MG63 (cell line): ENCODE data around the gene TTC28. TPM values are rescaled to one million over a fixed set of nuclear protein-coding genes. Genes with fewer than 3 reads are reported as not detected.

Experiments
- DNase-seq: peaks from one replicate; pipeline ENCODE4 v3.0.0-alpha.2; 2020
- H3K27me3 ChIP-seq: fragments of 250-450 bp; sonication (Bioruptor Pico); 2 replicates; pipeline ENCODE4 v1.5.1; 2020; ENCODE audit warnings: mild to moderate bottlenecking, moderate library complexity
- H3K36me3 ChIP-seq: fragments of 250-450 bp; sonication (Bioruptor Pico); 2 replicates; pipeline ENCODE4 v1.5.1; 2020; ENCODE audit warnings: mild to moderate bottlenecking, moderate library complexity
- H3K4me3 ChIP-seq: fragments of 250-450 bp; sonication (Bioruptor Pico); 2 replicates; pipeline ENCODE4 v1.5.1; 2020; ENCODE audit warnings: mild to moderate bottlenecking, moderate library complexity
- H3K9me3 ChIP-seq: fragments of 250-450 bp; sonication (Bioruptor Pico); 2 replicates; pipeline ENCODE4 v1.5.1; 2020; ENCODE audit warnings: mild to moderate bottlenecking, moderate library complexity
- total RNA-seq: library from RNA; depleted of rRNA; stranded (reverse); fragments of >200 nt; shearing (Covaris generic); gene quantifications from 2 replicates; pipeline ENCODE4 v1.2.3, GENCODE V29; 2014; ENCODE audit warnings: low replicate concordance

Gene TTC28
- total RNA-seq, 1 experiment from 2014 or later, result 3.1 TPM

DNA sequence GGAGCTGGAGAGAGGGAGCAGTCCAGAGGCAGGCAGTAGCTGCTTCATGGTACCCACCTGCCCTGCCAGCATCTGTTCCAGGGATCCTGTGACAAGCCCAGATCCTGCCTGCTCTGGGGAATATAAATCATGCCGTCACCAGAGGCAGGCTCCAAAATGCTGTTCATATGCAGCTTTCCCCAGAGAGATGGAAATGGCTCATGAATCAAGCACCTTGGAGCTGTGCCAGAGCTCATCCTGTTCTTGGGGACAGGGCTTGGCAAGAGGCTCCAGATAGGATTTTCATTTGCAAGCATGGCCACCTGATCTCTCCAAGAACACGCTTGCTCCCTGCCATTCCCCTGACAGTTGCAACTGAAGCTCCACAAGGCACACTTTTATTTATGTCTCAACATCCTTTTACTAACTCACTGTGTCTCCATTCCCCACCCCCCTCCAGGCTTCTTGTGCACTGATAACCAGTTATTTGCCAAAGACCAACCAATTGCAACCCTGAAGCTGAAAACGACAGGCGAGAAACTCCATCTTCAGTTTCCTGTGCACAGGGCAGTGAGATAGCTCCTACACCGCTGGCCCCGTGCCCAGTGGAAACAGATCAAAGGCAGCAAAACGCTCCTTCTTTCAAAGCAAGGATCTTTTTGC is 644.8 kb downstream of the TTC28 start:
- peak; percentile 29 for DNase-seq
- Histone ChIP-seq H3K36me3 (no peaks in the 10 kb centered on the region), H3K4me3 (no peak overlapping the region), H3K9me3 (no peaks in the 10 kb centered on the region), H3K27me3 (no peaks in the 10 kb centered on the region)

DNA sequence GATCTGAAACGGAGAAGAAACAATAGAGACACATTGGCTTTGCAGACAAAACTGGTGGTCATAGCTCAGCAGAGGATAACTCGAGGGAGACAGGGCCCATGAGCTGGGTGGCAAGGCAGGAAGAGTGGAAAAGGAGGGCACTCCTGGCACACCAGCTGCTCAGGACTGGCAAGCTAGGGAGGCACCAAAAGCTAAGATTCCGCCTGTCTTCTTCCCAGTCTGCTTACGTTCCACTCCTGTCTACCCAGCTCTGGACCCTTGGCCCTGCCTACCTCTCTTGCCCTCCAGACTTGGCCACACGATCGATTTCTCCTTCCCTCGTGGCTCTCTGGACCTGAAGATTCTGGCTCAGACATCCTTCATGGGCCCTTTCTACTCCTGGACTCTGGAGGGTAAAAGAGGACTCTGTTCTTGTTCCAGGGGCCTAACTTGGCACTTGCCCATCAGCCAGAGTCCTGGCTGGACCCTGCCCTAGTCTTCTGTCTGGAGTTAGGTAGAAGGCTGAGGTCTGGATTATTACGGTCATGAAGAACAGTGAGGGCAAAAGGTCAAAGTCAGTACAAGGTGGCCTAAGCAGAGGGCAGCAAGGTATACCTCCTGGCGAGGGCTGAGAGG is 645.4 kb downstream of the TTC28 start:
- Histone ChIP-seq H3K27me3 (no peaks in the 10 kb centered on the region), H3K36me3 (no peaks in the 10 kb centered on the region), H3K9me3 (no peaks in the 10 kb centered on the region), H3K4me3 (no peak overlapping the region)
- no peak for DNase-seq

DNA sequence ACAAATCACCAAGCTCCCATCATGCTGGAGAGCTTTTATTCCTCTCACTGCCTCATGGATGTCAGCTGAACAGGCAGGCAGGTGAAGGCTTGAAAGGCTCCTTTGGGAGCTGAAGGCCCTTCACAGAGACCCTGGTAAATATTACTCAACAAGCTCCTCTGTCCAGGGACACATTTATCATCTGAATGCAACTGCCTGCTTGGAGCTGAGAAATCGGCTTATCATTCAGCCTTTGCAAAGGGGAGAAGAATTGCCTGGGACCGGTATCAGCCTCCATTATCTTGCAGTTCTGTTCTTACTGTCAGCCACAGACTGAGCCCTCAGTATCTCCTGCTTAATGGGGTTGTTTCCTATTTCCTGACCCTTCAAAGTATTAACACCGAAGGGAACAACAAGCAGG is 646.8 kb downstream of the TTC28 start:
- H3K36me3 ChIP-seq, result no peaks in the 10 kb centered on the region
- no peaks in the 10 kb centered on the region for H3K9me3 ChIP-seq
- no peak overlapping the region for H3K4me3 ChIP-seq
- no peak for DNase-seq
- no peaks in the 10 kb centered on the region for H3K27me3 ChIP-seq

DNA sequence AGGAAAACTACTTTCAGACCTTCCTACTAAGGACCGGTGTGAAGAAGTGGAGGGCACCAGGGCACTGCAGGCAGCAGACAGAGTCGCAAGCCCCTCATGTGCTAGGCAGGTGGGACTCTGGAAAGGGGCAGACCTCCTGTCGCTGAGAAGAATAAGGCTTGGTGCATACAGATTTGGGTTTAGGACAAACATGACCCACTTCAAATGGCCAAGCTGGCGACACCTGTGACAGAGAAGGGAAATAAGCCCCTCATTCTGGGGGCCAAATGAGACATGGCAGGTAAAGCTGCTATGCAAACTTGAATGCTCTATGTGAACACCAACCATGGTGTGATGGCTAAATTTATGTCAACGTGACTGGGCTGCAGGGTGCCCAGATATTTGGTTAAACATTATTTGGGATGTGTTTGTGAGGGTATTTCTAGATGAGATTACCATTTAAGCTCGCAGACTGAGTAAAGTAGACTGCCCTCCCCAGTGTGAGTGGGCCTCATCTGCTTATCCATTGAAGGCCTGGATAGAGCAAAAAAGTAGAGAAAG is 648.2 kb downstream of the TTC28 start:
- H3K4me3 ChIP-seq, result no peak overlapping the region
- H3K27me3 ChIP-seq, result no peaks in the 10 kb centered on the region
- DNase-seq, result no peak
- H3K36me3 ChIP-seq, result no peaks in the 10 kb centered on the region
- no peaks in the 10 kb centered on the region for H3K9me3 ChIP-seq

DNA sequence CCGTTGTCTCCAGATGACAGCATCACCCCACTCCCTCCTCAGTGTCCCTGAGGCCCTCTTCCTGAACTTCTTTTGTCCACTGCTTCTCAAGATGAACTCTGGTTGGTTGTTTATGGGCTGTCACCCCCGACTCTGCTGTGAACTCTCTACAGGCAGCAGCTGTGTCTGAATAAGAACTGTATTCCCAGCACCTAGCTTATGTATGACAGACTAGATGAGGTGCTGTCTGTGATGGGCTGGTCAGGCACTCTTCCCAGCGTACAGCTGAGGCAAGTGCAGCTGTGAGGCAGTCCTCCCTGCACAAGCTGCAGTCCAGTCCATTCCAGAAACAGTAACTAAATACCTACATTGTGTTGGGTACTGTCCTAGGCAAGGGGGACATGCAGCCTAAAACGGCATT is 649.2 kb downstream of the TTC28 start:
- Histone ChIP-seq H3K9me3 (no peaks in the 10 kb centered on the region), H3K27me3 (no peaks in the 10 kb centered on the region), H3K36me3 (no peaks in the 10 kb centered on the region), H3K4me3 (no peak overlapping the region)
- no peak for DNase-seq

DNA sequence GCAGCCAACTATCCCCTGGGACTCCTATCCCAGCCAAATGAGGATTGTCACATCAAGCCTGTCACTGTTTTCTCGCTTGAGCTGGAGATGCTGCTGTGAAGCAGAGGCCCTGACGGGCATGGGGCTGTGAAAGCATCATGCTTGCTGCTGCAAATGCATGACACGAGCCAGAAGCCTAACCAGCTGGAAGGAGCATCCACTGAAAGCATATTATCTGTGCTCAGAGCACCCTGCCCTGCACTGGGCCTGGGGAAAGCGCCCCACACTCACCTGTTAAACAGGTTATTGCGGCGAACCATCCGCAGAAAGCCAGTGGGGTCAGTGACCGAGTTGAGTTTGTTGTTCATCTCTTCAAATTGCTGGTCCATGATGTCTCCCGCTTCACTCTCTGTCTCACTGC is 649.7 kb downstream of the TTC28 start:
- Histone ChIP-seq H3K9me3 (no peaks in the 10 kb centered on the region), H3K36me3 (no peaks in the 10 kb centered on the region), H3K4me3 (no peak overlapping the region), H3K27me3 (no peaks in the 10 kb centered on the region)
- no peak for DNase-seq

DNA sequence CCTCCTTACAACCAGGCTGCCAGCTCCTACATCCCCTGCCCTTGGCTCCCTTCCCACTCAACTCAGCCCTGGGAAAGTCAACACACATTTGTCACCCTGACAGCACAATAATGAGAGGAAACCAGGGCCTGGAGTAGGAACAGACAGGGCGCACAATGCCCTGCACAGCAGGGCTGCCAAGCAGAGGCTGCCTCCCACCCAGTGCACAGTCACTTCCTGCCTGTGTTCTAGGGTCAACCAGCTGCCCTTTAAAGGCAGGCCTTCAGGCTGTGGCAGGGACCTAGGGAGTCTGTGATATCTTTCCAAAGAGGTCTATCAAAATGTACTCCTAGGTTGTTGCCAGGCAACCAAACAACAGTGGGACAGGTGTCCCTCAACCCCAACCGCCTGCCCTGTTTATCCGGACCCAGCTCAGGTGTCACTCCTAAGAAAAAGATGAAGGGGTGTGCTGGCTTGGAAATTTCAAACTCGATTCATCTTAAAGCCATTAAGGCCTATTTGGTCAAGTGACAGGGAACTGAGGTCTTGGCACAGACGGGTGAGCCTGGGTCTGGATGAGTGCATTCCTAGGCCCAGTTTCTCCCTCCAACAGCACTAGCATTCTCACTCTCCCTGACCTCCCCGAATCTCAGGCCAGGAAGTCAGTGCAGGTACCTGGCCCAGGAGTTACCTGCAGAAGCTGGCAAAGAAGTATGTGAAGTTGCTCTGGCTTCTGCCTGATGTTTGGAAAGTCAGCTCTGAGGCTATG is 650.3 kb downstream of the TTC28 start:
- no peaks in the 10 kb centered on the region for H3K36me3 ChIP-seq
- no peaks in the 10 kb centered on the region for H3K27me3 ChIP-seq
- no peaks in the 10 kb centered on the region for H3K9me3 ChIP-seq
- DNase-seq, result peak; percentile 59
- H3K4me3 ChIP-seq, result no peak overlapping the region

DNA sequence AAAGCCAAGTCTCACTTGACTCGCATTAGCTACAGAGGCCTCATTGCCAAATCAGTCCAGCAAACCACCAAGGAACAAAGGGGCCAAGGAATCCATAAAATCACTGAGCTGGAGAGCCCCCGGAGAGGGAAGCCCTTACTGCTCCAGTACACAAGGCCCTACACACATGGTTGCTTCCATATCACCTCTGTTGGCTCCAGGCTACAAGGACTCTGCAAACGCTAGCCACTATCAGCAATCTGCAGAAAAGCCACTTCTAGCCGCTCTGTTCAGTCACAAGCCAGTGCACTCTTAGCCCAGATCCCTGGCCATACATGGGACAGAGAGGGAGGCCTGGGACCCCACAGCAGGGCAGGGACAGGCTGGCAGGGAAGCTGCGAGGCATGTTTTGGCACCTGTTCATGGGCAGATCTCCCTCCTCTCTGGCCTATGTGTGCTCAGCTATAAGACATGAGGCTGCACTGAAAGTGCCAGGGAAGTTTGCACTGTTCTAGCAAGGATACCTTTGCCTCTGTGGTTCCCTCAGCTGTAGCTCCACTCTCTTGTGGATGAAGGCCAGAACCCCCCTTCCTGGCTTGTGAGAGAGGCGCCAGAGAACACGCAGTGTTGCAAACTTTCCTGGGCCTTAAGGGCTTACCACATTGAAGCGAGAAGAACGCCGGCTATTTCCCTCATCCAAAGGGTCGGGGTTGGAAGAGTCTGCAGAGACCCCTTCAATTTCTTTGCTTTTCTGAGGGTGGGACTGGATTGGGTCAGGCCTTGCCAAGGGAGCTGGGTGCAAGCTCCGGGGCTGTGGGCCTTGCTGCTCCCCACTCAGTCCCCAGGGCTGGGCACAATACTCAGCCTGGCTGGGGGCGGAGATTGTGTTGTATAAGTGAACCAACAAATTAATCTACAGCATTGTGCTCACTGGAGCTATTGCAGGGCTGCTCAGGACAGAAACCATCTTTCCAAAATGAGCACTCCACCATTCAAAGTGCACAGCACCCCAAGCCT is 651.9 kb downstream of the TTC28 start:
- Histone ChIP-seq H3K36me3 (no peaks in the 10 kb centered on the region), H3K9me3 (no peaks in the 10 kb centered on the region), H3K4me3 (no peak overlapping the region), H3K27me3 (no peaks in the 10 kb centered on the region)
- no peak for DNase-seq

DNA sequence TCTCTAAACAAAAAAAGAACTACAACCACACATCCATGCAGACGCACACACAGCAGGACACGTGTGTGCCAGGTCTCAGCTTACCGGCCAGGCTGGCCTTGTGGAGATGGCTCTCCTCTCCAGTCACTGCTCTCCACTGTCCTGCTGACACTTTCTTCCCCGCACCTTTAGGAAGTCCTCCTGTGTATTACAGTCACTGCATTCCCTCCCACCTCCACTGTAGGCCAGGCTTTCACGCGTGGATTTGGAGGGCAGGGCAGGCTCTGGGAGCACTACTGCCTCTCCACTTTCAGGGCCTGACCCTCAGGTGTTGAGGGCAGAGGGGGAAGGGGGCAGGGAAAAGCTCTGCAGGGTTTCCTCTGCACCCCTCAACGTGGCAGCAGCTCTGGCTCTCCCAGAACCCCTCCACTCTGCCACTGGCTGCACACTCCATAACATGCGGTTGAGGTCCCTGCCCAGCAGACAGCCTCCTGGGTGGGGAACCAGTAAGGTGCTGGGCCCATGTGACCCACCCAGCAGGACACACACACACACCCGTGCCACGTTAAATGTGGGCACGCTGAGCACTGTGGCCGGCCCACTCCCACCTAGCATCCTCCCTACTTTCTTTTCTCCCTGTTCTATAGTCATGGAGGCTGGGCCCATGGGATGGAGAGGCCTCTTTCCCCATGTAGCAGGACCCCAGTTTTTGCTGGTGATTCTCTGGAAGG is 653.6 kb downstream of the TTC28 start:
- H3K27me3 ChIP-seq, result no peaks in the 10 kb centered on the region
- DNase-seq, result no peak
- H3K36me3 ChIP-seq, result no peaks in the 10 kb centered on the region
- no peak overlapping the region for H3K4me3 ChIP-seq
- H3K9me3 ChIP-seq, result no peaks in the 10 kb centered on the region

DNA sequence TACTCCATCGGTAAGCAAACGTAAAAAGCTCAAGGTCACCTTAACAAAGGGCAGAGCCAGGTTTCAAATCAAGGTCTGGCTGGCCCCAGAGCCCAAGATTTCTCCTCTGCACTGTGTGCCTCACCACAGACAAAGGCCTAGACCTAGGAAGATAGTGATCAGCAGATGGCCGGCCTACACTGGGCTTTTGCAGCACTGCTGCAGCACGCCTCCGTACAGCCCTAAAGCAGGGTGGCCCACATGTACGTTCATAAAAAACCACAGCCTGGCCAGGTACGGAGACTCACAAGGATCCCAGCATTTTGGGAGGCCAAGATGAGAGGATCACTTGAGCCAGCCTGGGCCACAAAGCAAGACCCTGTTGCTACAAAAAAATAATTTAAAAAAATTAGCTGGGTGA is 654.3 kb downstream of the TTC28 start:
- Histone ChIP-seq H3K9me3 (no peaks in the 10 kb centered on the region), H3K4me3 (no peak overlapping the region), H3K27me3 (no peaks in the 10 kb centered on the region), H3K36me3 (no peaks in the 10 kb centered on the region)
- DNase-seq, result no peak

DNA sequence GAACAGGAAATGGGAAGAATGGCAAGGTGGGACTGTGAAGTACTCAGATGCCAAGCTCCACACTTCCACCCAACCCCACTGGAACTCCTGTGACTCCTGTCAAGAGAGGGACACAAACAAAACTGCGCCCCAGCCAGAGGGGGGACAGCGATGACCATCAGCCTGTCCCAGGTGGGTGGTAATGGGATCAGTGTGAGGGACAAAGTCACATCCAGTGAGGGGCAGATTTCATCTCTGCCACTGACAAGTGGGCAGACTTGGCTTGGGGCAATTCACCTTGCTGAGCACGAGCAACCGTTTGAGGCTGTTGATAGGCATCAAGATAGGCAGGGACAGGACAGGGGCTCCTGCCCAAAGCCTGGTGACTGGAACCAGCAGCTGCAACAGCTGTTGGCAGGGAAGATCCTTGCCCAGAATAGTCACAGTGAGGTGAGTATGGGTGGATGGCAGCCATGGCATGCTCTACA is 655.2 kb downstream of the TTC28 start:
- Histone ChIP-seq H3K9me3 (no peaks in the 10 kb centered on the region), H3K27me3 (no peaks in the 10 kb centered on the region), H3K36me3 (no peaks in the 10 kb centered on the region), H3K4me3 (no peak overlapping the region)
- DNase-seq, result no peak

DNA sequence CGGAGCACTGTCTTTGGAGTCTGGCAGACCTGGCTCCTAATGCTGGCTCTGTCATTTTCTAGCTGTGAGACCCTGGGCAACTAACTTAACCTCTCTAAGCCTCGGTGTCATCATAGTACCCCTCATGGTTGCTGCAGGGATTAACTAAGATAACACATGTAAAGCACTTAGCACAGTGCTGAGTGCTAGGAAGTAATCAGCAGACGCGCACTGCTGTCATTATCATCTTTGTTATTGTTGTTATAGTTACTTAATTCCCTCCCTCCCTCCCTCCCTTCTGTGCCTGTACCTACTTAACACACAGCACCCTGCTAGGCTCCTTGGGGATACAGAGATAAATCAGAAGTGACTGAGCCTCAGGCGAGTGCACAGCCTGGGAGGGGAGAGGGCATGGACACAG is 655.9 kb downstream of the TTC28 start:
- no peaks in the 10 kb centered on the region for H3K9me3 ChIP-seq
- H3K36me3 ChIP-seq, result no peaks in the 10 kb centered on the region
- H3K27me3 ChIP-seq, result no peaks in the 10 kb centered on the region
- DNase-seq, result no peak
- no peak overlapping the region for H3K4me3 ChIP-seq

DNA sequence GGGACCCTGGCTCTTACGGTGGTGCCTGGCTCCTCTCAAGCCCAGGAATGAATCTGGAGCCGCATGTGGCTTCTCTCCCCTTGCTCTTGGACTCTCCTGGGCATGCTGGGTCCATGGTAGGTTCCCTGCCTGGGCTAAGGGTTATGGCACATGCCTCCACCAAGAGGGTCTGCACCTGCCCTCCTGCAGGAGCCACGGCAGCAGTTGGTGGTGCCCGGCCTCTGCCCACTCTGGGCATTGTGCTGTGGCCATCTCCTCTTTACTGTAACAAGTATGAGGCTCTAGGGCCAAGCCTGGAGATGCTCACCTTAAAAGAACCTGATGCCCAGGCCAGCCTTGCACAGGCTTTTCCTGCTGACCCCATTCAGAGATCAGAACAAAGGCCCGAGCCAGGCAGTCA is 656.6 kb downstream of the TTC28 start:
- H3K36me3 ChIP-seq, result no peaks in the 10 kb centered on the region
- DNase-seq, result no peak

DNA sequence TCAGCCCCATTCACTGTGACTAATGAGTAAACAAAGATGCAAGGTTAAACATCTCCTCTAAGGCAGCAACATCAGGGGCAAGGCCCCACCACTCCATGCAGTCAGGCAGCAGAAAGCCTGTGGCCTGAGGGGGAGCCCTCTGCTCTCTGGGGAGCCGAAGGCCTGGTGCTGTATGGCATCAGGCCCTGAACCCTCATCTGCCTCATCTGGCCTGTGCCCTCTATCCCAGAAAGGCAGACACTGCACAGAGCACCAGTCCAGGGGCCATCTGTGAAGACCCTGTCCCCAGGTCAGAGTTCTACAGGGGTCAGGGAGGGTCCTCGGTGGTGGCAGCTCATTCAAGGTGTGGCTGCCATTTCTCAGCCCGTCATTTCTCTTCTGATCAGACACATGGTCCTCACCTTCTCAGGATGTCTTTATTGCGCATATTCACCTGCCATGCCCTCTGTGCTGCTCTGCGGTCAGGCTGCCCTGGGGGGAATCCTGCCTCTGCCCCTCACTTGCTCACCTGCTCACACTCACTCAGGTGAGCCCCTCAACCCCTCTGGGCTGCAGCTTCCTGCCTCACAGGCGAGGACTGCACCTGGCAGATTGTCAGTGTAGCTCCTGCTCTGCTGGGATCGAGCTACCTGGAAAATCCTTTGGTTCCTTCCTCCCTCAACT is 657.5 kb downstream of the TTC28 start:
- no peak overlapping the region for H3K4me3 ChIP-seq
- no peaks in the 10 kb centered on the region for H3K27me3 ChIP-seq
- no peak for DNase-seq
- H3K9me3 ChIP-seq, result no peaks in the 10 kb centered on the region
- no peaks in the 10 kb centered on the region for H3K36me3 ChIP-seq

More for the DNA sequence above, 656.6 kb downstream of the TTC28 start:
- no peaks in the 10 kb centered on the region for H3K9me3 ChIP-seq
- H3K27me3 ChIP-seq, result no peaks in the 10 kb centered on the region
- H3K4me3 ChIP-seq, result no peak overlapping the region

DNA sequence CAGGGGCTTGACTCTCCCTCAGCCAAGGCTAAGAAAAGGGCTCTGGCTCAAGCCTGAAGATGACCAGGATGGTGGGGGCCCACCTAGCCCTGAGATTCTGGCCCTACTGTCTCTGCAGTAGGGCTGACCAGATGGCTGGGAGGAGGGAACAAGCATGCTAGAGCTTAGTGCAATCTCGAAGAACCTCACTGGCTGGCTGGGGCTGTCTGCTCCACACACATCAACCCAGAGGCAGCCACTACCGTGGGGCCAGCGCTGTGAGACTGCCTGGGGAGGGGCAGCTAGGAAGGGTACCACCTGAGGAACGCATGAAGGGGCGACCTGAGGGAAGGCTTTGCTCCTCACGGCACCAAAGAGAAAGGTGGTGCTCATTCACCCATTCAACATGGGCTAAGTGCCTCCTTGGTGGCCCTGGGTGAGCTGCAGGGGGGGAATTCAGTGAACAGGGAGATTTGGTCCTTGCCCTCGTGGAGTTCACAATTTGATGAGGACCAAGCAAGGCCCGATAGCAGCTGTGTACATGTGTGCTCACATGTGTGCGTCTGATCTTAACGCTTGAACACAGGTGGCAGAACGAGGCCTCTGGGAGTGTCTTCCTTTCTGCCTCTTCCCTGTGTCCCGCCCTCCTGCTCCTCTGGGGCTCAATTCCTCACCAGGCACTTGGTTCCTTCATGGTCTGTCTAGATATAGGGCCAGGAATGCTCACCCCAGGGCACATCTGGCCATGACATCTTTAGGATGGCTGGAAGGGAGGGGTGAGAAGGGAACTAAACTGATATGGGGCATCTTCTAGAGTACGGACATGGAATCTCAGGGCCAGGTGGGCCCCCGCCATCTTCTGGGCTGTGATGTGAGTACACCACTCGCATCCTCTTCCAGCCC is 658.3 kb downstream of the TTC28 start:
- no peaks in the 10 kb centered on the region for H3K27me3 ChIP-seq
- H3K9me3 ChIP-seq, result no peaks in the 10 kb centered on the region
- H3K4me3 ChIP-seq, result no peak overlapping the region
- no peak for DNase-seq
- no peaks in the 10 kb centered on the region for H3K36me3 ChIP-seq
